CD1c-positive myeloid dendritic cell (primary cell): ENCODE results near the gene IGF2BP2.
A peak's percentile ranks its signal among the peaks of the same experiment; 100 is the strongest.
"Not testable (repeated sequence)": the region's sequence is repeated elsewhere in the genome, so short reads cannot be mapped to it uniquely, and the experiment has no call there.

Source experiments
- DNase-seq: peaks from one replicate; pipeline ENCODE4 v3.0.0-alpha.2; 2016; ENCODE audit errors: extremely low spot score

Gene IGF2BP2

DNA sequence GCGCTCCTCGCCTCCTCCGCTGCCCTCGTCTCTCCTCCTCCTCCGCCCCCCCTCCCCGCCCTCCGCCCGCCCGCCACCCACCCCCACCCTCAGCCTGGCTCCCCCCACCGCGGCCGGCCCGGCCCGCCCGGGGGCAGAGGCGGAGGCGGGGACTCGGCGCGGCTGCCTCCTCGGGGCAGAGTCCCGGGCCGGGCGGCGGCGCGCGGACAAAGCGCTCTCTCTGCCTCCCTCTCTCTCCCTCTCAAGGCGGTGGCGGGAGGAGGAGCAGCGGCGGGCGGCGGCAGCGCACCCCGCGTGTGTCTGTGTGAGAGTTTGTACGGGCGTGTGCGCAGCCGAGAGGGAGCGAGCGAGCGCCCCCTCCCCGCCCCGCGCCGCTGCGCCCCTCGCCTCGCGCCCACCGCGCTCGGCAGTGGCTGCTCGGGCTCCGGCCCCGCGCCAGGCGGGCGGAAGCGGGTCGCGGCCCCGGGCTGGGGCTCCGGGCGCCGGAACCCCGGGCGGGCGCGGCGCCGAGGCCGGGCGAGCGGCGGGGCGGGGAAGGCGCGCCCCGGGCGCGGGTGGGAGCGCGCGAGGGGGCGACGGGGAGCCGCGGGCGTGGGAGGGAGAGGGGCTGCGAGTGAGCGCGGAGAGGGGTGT lies at the start of gene IGF2BP2:
TSS of gene IGF2BP2 (minus strand) at position 37 of the 633 bp plus-strand sequence. CDS start 82 bp downstream, outside the sequence.
- peak; percentile 80 for DNase-seq

DNA sequence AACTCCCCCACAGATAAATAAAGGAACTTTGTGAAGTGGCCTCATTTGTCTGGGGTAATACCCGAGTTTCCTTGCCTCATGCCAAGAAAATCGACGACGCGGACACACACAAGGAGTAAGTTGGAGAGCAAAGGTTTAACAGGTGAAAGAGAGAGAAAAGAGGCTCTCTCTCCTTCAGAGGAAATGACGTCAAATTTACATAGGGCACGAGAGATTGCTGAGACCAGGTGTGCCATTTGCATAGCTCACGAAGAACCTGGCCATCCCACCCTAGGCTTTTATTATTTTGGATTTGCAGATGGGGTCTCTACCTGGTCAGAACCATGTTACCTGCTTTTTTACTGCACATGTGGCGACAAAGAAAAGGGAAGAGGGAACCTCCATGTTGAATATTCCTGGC lies 49.3 kb upstream of the IGF2BP2 start:
- no peak for DNase-seq

DNA sequence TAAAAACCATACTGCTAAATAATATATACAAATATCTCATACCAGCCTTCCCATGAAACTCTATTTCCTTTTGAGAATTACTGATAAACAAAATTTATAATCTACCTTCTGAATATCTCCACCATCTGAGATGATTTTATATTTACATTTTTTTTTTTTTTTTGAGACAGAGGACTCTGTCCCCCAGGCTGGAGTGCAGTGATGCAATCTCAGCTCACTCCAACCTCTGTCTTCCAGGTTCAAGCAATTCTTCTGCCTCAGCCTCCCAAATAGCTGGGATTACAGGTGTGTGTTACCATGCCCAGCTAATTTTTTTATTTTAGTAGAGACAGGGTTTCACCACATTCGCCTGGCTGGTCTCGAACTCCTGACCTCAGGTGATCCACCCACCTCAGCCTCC lies 42.8 kb upstream of the IGF2BP2 start:
- no peak for DNase-seq

DNA sequence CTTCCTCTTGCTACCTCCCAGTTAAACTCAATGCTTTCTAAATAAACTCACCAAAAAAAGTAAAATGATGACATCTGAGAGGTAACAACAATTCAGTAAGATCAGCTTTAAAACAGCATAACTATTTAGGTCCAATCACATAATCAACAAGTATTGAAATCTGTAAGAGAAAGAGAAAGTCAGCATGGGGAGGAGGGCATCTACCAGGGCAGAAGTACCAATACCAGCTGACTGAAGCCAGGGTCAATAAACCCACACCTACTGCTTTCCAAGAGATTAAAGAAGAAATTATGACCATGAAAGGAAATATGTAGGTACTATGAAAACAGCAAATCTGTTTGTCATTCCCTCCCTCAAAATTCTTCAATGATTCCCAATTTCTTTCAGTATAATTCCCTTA lies 42.2 kb upstream of the IGF2BP2 start:
- DNase-seq = no peak

DNA sequence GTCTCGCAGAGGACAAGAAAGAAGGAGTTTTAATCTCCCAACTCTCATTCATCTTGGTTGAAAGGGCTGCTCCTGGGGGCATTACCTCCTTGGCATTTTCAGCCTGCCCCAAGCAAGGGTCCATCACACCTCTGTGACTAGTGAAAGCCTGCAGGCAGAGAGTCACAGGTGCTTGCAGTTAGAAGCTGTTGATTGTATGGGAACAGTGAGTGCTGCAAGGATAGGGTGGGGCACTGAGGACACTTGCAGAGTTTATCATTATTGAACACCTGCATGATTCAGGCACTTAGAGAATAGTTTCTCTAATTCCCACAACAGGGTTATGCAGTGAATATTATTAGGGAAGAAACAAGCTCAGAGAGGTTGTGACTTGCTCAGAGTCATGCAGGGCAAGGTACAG lies 41.7 kb upstream of the IGF2BP2 start:
- DNase-seq = no peak

DNA sequence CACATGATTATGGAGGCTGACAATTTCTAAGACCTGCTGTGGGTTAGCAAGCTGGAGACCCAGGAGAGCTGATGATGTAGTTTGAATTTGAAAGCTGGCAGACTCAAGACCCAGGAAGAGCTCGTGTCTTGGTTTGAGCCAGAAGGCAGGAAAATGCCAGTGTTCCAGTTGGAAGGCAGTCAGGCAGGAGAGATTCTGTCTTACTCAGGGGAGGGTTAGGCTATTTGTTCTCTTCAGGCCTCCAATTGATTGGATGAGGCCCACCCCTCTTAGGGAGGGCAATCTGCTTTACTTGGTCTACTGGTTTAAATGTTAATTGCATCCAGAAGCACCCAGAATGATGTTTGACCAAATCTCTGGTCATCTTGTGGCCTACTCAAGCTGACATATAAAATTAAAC lies 40.4 kb upstream of the IGF2BP2 start:
- DNase-seq = no peak

DNA sequence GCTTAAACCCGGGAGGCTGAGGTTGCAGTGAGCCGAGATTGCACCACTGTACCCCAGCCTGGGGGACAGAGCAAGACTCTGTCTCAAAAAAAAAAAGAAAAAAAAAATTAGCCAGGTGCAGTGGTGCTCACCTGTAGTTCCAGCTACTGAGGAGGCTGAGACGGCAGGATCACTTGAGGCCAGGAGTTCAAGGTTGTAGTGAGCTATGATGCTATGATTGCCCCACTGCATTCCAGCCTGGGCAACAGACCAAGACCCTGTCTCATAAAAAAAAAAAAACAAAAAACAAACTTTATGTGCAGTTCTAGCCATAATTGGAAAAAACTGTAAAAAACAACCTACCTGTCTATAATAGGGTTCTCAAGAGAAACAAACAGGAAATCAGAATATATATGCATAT lies 39.9 kb upstream of the IGF2BP2 start:
- no peak for DNase-seq

DNA sequence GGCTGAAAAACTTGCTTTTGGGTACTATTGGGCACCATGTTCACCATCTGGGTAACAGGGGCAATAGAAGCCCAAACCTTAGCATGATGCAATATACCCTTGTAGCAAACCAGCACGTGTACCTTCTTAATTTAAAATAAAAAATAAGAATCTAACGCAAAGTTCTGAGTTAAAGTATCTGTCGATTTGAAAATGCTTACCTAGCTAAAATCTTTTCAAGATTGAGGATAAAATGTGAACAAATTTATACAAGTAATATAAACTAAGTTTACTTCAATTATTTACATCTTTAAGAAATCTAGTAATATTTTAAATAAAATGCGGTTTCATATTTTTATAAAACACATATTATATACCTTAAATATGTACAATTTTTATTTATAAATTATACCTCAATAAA lies 38.1 kb upstream of the IGF2BP2 start:
- no peak for DNase-seq

DNA sequence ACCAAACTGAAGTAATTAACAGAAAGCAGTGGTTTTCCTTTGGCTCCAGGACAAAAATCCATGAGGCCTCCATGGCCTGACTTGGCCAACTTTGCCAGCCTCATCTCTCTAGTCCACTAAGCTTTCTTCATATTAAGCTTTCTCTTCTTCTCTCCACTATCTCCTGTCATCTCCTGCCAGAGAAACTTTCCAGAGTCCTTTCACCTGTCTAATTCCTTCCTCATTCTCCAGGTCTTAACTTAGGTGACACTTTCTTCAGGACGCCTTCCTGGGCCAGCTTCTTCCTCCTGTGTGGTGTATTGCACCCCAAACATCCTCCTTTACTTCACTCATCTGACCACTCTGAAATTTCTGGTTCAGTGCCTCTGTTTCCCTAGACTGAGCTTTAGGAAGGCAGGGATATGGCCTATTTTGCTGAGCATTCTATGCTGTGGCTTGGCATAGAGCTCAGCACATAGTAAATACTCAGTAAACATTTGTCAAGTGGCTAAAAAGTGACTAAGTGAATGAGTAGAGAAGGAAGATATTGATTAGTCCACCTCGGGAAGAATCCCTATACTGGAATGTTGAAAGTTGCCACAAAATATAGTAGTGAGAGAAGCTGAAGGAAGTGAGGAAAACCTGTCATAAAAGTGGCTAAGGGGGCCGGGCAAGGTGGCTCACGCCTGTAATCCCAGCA lies 34.6 kb upstream of the IGF2BP2 start:
- no peak for DNase-seq

DNA sequence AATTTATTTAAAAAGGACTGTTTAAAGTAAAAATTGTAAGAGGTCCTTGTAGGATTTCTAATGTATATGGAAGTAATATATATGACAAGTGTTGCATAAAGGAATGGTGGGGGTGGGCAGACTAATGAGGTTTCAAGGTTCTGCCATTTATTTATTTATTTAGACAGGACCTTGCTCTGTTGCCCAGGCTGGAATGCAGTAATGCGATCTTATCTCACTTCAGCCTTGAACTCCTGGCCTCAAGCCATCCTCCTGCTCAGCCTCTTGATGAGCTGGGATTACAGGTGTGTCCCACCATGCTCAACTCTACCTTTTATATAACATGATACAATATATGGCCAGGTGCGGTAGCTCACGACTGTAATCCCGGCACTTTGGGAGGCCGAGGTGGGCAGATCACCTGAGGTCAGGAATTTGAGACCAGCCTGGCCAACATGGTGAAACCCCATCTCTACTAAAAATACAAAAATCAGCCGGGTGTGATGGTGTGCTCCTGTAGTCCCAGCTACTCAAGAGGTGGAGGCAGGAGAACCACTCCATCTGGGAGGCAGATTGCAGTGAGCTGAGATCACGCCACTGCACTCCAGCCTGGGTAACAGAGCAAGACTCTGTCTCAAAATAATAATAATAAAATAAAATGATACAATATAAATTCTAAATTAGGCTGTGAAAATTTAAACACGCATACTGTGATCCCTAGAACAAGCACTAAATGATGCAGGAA lies 33.8 kb upstream of the IGF2BP2 start:
- DNase-seq = no peak

DNA sequence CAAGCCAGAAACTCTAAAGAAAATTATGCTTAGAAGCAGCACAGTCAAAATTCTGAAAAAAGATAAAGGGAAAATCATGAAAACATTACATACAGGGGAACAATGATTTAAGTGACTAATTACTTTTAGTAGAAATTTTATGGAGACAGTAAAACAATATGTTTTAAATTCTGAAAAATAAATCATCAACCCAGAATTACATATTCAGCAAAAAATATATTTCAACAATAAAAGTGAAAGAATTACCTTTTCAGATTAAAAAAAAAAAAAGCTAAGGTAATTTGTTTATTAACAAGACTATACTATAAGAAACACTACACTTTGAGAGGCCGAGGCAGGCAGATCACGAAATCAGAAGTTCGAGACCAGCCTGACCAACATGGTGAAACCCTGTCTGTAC lies 32.4 kb upstream of the IGF2BP2 start:
- DNase-seq = no peak

DNA sequence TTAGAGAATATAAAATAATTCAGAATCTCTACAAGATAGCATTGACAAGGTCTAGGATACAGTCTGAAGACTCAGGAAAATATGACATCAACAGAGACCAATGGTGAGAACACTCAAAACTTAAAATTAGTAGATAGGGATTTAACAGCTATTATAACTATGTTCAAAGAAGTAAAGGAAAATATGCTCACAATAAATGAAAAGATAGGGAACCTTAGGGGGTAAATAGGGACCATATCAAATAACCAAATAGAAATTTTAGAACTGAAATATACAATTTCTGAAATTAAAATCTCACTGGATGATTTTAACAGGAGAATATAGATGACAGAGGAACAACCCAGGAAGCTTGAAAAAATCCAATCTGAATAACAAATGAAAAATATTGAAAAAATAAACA lies 31.8 kb upstream of the IGF2BP2 start:
- no peak for DNase-seq

DNA sequence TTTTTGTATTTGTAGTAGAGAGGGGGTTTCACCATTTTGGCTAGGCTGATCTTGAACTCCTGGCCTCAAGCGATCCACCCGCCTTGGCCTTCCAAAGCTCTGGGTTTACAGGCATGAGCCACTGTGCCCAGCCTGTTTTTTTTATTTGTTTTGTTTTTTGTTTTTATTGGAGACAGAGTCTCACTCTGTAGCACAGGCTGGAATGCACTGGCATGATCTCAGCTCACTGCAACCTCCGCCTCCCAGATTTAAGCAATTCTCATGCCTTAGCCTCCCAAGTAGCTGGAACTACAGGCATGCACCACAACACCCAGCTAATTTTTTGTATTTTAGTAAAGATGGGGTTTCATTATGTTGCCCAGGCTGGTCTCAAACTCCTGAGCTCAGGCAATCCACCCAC lies 28.9 kb upstream of the IGF2BP2 start:
- DNase-seq = not testable (repeated sequence)

DNA sequence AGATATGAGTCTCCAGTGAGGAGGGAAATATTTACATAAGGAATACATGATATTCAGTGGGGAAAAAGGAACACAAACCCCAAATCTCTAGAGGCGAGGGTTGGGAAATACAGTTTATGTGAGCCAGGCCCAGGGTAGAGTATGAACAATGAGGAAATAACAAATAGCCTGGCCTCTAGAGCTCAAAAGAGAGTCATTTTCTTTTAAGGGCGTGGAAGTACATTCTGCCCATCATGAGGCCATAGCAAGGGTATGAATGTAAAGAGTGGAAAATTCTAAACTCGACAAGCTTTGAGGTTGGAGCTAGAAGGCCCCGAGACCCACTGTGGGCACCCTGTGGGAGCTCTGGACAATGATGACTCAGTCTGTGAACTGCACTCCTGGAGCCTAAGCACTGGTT lies 27.8 kb upstream of the IGF2BP2 start:
- DNase-seq = no peak

DNA sequence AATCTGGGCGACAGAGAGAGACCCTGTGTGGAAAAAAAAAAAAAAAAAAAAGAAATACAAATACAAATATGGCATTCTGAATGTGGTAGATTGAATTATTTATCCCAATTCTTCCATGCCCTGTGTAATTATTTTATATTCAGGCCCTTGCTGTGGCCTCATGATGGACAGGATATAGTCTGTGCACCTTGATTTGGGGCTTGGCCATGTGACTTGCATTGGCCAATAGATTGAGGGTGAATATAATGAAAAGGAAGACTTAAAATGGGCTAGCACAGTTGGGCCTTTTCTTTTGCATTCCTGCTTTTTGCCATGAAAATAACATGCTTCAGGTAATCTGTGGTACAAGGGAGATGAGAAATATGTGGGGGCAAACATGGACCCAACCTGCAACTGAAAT lies 27.1 kb upstream of the IGF2BP2 start:
- no peak for DNase-seq

DNA sequence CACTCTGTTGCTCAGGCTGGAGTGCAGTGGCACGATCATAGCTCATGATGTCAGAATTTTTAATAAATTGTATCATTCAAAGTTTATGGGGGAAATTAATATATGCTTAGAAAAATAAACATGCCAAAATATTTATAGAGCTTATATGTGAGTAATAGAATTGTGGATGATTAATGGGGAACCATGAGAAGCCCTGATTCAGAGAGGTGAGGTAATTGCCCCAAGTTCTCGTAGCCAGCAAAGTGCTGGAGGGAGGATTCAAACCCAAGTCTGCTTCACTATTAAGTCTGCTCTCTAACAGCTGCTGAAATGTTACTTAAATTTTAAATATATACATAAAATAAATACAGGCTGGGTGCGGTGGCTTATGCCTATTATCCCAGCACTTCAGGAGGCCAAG lies 26.2 kb upstream of the IGF2BP2 start:
- no peak for DNase-seq

DNA sequence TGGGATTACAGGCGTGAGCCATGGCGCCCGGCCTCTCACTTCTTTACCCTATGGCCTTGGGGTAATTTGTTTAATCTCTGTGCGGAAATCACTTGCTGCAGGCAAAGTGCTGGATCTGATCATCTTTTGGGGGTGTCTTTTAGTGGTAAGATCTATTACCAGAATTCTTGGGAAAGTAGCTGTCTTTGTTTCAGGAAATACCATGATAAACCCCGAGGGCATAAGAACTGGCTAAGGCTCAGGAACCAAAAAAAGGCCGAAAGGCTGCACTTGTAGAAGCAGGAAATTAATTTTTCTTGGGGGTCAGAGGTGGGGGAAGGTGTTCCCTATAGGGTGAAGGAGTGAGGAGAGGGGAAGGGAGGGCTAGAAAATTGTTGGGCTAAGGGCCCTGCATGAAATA lies 22.7 kb upstream of the IGF2BP2 start:
- DNase-seq = no peak

DNA sequence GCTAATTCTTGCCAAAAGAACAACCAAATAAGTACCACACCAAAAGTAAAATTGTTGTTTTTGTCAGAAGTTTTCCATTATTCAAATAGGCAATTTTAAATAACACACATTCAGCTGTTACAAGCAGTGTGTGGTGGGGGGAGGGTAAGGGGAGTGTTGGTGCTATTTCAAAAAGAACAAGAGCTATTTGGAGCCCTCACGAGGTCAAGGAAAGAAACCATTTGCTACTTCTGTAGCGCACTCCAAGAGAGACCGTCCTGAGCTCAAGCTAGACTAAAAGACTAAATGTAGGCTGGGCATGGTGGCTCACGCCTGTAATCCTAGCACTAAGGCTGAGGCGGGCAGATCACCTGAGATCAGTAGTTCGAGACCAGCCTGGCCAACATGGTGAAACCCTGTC lies 21.2 kb upstream of the IGF2BP2 start:
- DNase-seq = no peak

DNA sequence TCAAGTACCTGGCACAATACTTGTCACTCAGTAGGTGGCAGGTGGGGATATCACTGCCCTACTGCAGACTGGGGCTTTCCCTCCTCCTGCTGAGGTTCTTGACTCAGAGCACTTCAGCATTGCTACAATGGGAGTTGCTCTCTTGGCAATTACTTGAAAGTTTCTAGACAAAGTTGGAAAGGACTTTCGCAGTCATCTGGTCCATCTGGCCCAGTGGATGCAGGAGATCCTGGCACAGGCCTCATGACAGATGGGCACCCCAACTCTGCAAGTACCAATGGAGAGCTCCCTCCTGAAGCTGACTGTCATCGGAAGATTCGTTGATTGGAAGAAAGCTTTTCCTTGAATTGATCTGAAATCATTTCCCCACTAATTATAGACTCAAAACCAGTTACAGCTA lies 19.2 kb upstream of the IGF2BP2 start:
- DNase-seq = no peak

DNA sequence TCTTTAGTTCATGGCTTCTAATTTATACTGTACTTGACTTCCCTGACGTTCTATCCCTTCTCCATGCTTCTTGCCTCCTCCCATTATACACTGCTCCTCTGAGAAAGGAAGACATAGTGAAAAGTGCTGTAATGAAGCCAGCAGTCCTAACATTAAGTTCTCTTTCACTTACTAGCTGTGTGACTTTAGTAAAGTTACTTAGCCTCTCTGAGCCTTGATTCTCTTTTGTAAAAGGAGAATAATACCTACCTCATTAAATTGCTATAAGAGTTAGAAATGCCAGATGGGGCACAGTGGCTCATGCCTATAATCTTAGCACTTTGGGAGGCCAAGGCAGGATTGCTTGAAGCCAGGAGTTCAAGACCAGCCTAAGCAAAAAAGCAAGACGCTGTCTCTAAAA lies 18.8 kb upstream of the IGF2BP2 start:
- no peak for DNase-seq

DNA sequence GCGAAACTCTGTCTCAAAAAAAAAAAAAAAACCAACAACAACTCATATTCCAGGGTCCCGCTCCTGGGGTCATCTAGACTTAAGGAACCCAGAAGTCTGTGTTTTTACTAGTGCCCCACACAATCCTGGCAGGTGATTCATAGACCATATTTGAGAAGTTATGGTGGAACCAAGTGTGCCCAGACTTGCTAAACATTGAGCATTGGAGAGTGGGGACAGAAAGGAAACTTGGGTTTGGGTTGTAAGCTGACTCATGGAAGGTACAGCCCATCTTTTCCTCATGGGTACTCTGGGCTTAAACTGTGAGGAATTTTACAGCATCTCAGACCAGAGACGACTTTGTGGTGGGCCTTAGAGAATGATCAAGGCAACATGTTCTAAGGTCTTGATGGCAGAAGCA lies 18.3 kb upstream of the IGF2BP2 start:
- no peak for DNase-seq

DNA sequence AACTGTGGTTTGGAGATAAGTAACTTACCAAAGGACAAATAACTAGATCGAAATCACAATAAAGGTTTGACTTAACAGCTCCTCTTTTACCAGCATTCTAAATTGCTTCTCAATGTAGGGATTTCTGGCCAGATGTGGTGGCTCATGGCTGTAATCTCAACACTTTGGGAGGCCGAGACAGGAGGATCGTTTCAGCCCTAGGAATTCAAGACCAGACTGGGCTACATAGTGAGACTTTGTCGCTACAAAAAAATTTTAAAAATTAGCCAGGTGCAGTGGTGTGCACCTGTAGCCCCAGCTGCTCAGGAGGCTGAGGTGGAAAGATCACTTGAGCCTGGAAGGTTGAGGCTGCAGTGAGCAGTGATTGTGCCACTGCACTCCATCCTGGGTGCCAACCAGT lies 17.4 kb upstream of the IGF2BP2 start:
- no peak for DNase-seq

DNA sequence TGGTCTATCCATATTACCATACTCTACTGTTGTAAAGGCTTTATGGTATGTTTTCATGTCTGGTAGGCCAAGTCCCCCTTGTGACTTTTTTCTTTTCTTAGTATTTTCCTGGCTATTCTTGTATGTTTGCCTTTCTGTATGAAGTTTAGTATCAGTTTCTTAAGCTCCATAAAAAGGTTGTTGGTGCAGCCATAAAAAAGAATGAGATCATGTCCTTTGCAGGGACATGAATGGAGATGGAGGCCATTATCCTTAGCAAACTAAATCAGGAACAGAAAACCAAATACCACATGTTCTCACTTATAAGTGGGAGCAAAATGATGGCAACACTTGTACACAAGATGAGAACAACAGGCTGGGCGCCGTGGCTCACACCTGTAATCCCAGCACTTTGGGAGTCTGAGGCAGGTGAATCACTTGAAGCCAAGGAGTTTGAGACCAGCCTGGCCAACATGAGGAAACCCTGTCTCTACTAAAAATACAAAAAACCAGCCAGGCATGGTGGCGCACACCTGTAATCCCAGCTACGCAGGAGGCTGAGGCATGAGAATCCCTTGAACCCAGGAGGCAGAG lies 13.7 kb upstream of the IGF2BP2 start:
- not testable (repeated sequence) for DNase-seq
